HCT116 (cell line): ENCODE measurements around the gene UBQLN2. TPM values are rescaled to one million over a fixed set of nuclear protein-coding genes. Genes with fewer than 3 reads are reported as not detected.

ENCODE experiments used
- ATAC-seq: fragments of 200-7000 bp; cut with Tn5 transposase; 2 replicates; pipeline ENCODE4 v1.9.1; 2020; ENCODE audit warnings: mild to moderate bottlenecking, moderate library complexity
- BruUV-seq: library from RNA; stranded (reverse); fragments of 400-500 nt; replicated peaks from 2 replicates; lab custom pipeline; 2021; lab: Mats Ljungman, UMichigan
- CTCF ChIA-PET: fragments of 300-600 bp; sonication (Branson Sonifier 250); formaldehyde crosslinking; loops from one replicate; lab custom pipeline; 2021; ENCODE audit warnings: antibody characterized with exemption; lab: Charles Lee
- POLR2A ChIA-PET: fragments of 300-600, 350-600 bp; sonication (Branson Sonifier 250); formaldehyde crosslinking; loops from one replicate; lab custom pipeline; 2021; ENCODE audit warnings: antibody characterized with exemption; lab: Charles Lee
- RAD21 ChIA-PET, 2 experiments: fragments of 300-600 bp; sonication (Branson Sonifier 250); formaldehyde crosslinking; loops; one replicate each; lab custom pipeline; 2023; ENCODE audit warnings: low total read pairs in 2 of 2; ENCODE audit not compliant: uncharacterized antibody in 2 of 2, unreplicated experiment in 2 of 2, low non-redundant PET in 1 of 2; lab: Charles Lee
- DNase-seq: peaks from one replicate; pipeline ENCODE4 v3.0.0-alpha.2; 2010; ENCODE audit warnings: low read depth, low spot score
- H2AFZ ChIP-seq: fragments of 200-600 bp; shearing (Covaris generic), sonication (generic); 2 replicates; pipeline ENCODE4 v1.6.1; 2017; ENCODE audit warnings: low read depth, mixed run types, mixed read lengths, antibody characterized with exemption, low read length; ENCODE audit not compliant: poor library complexity, severe bottlenecking
- H3K27ac ChIP-seq: 2 replicates; pipeline ENCODE4 v1.5.1; 2012; ENCODE audit warnings: low read depth, low read length
- H3K27me3 ChIP-seq: fragments of 200-600 bp; sonication (generic); 2 replicates; pipeline ENCODE4 v1.6.1; 2016; ENCODE audit warnings: mixed run types, low read length, mixed read lengths; ENCODE audit not compliant: insufficient read depth
- H3K36me3 ChIP-seq, 2 experiments: fragments of 200-500 bp in 1 of 2; fragments of 200-600 bp in 1 of 2; sonication (Bioruptor generic) in 1 of 2; sonication (generic) in 1 of 2; 2 replicates each; pipeline versions ENCODE4 v1.5.1 to v1.6.1; 2014 to 2016; ENCODE audit warnings: low read length in 2 of 2, inconsistent platforms in 1 of 2, mixed read lengths in 1 of 2, mixed run types in 1 of 2; ENCODE audit not compliant: insufficient read depth in 2 of 2, control insufficient read depth in 1 of 2
- H3K4me1 ChIP-seq, 2 experiments: fragments of 200-600 bp in 1 of 2; sonication (generic) in 1 of 2; 2 replicates each; pipeline versions ENCODE4 v1.5.1 to v1.6.1; 2012 to 2017; ENCODE audit warnings: low read length in 2 of 2, inconsistent platforms in 1 of 2, mild to moderate bottlenecking in 1 of 2, mixed read lengths in 1 of 2, mixed run types in 1 of 2, moderate library complexity in 1 of 2; ENCODE audit not compliant: insufficient read depth in 2 of 2, control insufficient read depth in 1 of 2
- H3K4me2 ChIP-seq: fragments of 200-600 bp; sonication (generic); 2 replicates; pipeline ENCODE4 v1.6.1; 2017; ENCODE audit warnings: mixed run types, low read length, mixed read lengths
- H3K4me3 ChIP-seq, 2 experiments: fragments of 200-600 bp in 1 of 2; sonication (generic) in 1 of 2; replicated peaks in 1 of 2; 2 replicates each; pipeline ENCODE4 v1.5.1; 2011 to 2016; ENCODE audit warnings: low read length in 2 of 2, control low read depth in 1 of 2, low read depth in 1 of 2, mild to moderate bottlenecking in 1 of 2, mixed read lengths in 1 of 2, mixed run types in 1 of 2
- H3K79me2 ChIP-seq: fragments of 200-600 bp; sonication (generic); 2 replicates; pipeline ENCODE4 v1.6.1; 2017; ENCODE audit warnings: mild to moderate bottlenecking, mixed run types, low read length, moderate library complexity, mixed read lengths; ENCODE audit not compliant: insufficient read depth
- H3K9ac ChIP-seq: fragments of 200-600 bp; sonication (generic); 2 replicates; pipeline ENCODE4 v1.6.1; 2016; ENCODE audit warnings: low read length, mixed read lengths
- H3K9me2 ChIP-seq: fragments of 200-600 bp; sonication (generic), shearing (Covaris generic); 2 replicates; pipeline ENCODE4 v1.6.1; 2017; ENCODE audit warnings: mixed run types, mild to moderate bottlenecking, moderate library complexity; ENCODE audit not compliant: insufficient read depth
- H3K9me3 ChIP-seq, 2 experiments: fragments of 200-500 bp in 1 of 2; fragments of 200-600 bp in 1 of 2; sonication (Bioruptor generic) in 1 of 2; sonication (generic) in 1 of 2; 2 replicates each; pipeline ENCODE4 v1.6.1; 2014 to 2017; ENCODE audit warnings: low read length in 2 of 2, mixed read lengths in 2 of 2, inconsistent platforms in 1 of 2, low read depth in 1 of 2, mild to moderate bottlenecking in 1 of 2, mixed run types in 1 of 2, moderate library complexity in 1 of 2; ENCODE audit not compliant: control insufficient read depth in 1 of 2, insufficient read depth in 1 of 2
- H4K20me1 ChIP-seq: fragments of 200-600 bp; sonication (generic), shearing (Covaris generic); 2 replicates; pipeline ENCODE4 v1.6.1; 2017; ENCODE audit warnings: mixed run types, mild to moderate bottlenecking, moderate library complexity; ENCODE audit not compliant: insufficient read depth
- ATF3 ChIP-seq: IDR thresholded peaks from 2 replicates; pipeline ENCODE4 v1.6.1; 2012
- CBX3 ChIP-seq: IDR thresholded peaks from 2 replicates; pipeline ENCODE4 v1.6.1; 2012; ENCODE audit warnings: low read depth
- CEBPB ChIP-seq: IDR thresholded peaks from 2 replicates; pipeline ENCODE4 v1.6.1; 2012; ENCODE audit warnings: low read depth
- CTCF ChIP-seq, 3 experiments: fragments of 200-600 bp in 1 of 3; sonication (generic) in 1 of 3; IDR thresholded peaks in 2 of 3; conservative IDR thresholded peaks in 1 of 3; 2 replicates each; pipeline ENCODE4 v1.5.1; 2012 to 2017; ENCODE audit warnings: low read depth in 2 of 3, low read length in 2 of 3, antibody characterized with exemption in 1 of 3, borderline replicate concordance in 1 of 3, control low read depth in 1 of 3, mild to moderate bottlenecking in 1 of 3, mixed read lengths in 1 of 3, mixed run types in 1 of 3, moderate library complexity in 1 of 3; ENCODE audit not compliant: insufficient read depth in 1 of 3
- EZH2 ChIP-seq: fragments of 200-600 bp; sonication (generic); IDR thresholded peaks from 2 replicates; pipeline ENCODE4 v1.6.1; 2017; ENCODE audit warnings: antibody characterized with exemption, mixed run types
- EZH2phosphoT487 ChIP-seq: fragments of 200-600 bp; IDR thresholded peaks from 2 replicates; pipeline ENCODE4 v1.6.1; 2018; ENCODE audit warnings: antibody characterized with exemption, borderline replicate concordance
- FOSL1 ChIP-seq: IDR thresholded peaks from 2 replicates; pipeline ENCODE4 v1.6.1; 2012; ENCODE audit warnings: low read depth
- JUND ChIP-seq: IDR thresholded peaks from 2 replicates; pipeline ENCODE4 v1.6.1; 2012
- POLR2A ChIP-seq: IDR thresholded peaks from 2 replicates; pipeline ENCODE4 v1.7.0; 2011; ENCODE audit warnings: borderline replicate concordance; ENCODE audit not compliant: insufficient read depth, insufficient read length; ENCODE audit errors: extremely low read depth
- POLR2AphosphoS5 ChIP-seq: IDR thresholded peaks from 2 replicates; pipeline ENCODE4 v1.6.1; 2011; ENCODE audit warnings: mild to moderate bottlenecking, low read depth, low read length, moderate library complexity
- SP1 ChIP-seq: IDR thresholded peaks from 2 replicates; pipeline ENCODE4 v1.6.1; 2012; ENCODE audit warnings: low read depth
- TCF7L2 ChIP-seq: IDR thresholded peaks from 2 replicates; pipeline ENCODE4 v1.7.0; 2011; ENCODE audit warnings: borderline replicate concordance, inconsistent platforms; ENCODE audit not compliant: insufficient read depth, insufficient read length; ENCODE audit errors: extremely low read depth
- YY1 ChIP-seq: IDR thresholded peaks from 2 replicates; pipeline ENCODE4 v1.6.1; 2011; ENCODE audit warnings: low read length, low read depth, moderate library complexity, mild to moderate bottlenecking; ENCODE audit not compliant: insufficient replicate concordance; ENCODE audit errors: extremely low read depth
- ZFX ChIP-seq: fragments of 450-650 bp; IDR thresholded peaks from 2 replicates; pipeline ENCODE4 v1.6.1; 2017
- ZNF274 ChIP-seq: fragments of 200-500 bp; sonication (Bioruptor generic); IDR thresholded peaks from 2 replicates; pipeline ENCODE4 v1.6.1; 2014; ENCODE audit warnings: mild to moderate bottlenecking, low read depth, low read length, inconsistent platforms
- intact Hi-C: fragments of 100-400 bp; cut with micrococcal nuclease; formaldehyde crosslinking; loops from 2 replicates; pipeline ENCODE4 v1.10.0; 2022
- total RNA-seq: library from RNA; stranded (reverse); gene quantifications from one replicate; pipeline ENCODE4 v1.2.1, GENCODE V29; 2021; ENCODE audit not compliant: unreplicated experiment
- TF ChIP-seq, protein P1 (sequence below): IDR thresholded peaks from 2 replicates; pipeline ENCODE4 v1.6.1; 2011; ENCODE audit warnings: mild to moderate bottlenecking, low read length, moderate library complexity; ENCODE audit not compliant: insufficient replicate concordance; ENCODE audit errors: extremely low read depth

Gene UBQLN2
- total RNA-seq, 1 experiment from 2014 or later = 20.9 TPM

- DNase-seq (no peak), ATAC-seq (no peak)
- no peak for TF ChIP-seq YY1
- TF ChIP-seq CTCF (IDR thresholded peaks at IDR 0.05 in 2 of 3, conservative IDR thresholded peaks at IDR 0.05 in 1 of 3; ENCODE audit: borderline replicate concordance in 1 of 3, insufficient read depth in 1 of 3, low read depth in 2 of 3, low read length in 2 of 3) = no peak
- TF ChIP-seq FOSL1 = no peak
- TF ChIP-seq TCF7L2 = no peak
- no peak for TF ChIP-seq POLR2AphosphoS5
- TF ChIP-seq JUND = no peak
- TF ChIP-seq ZNF274 = no peak
- no peak for TF ChIP-seq ZFX
- TF ChIP-seq CBX3 = no peak
- no peak for TF ChIP-seq EZH2
- TF ChIP-seq ATF3 = no peak
- TF ChIP-seq CEBPB = no peak
- no peak for TF ChIP-seq SP1
- no peak for TF ChIP-seq EZH2phosphoT487
- TF ChIP-seq POLR2A = no peak
- TF ChIP-seq, protein P1, sequence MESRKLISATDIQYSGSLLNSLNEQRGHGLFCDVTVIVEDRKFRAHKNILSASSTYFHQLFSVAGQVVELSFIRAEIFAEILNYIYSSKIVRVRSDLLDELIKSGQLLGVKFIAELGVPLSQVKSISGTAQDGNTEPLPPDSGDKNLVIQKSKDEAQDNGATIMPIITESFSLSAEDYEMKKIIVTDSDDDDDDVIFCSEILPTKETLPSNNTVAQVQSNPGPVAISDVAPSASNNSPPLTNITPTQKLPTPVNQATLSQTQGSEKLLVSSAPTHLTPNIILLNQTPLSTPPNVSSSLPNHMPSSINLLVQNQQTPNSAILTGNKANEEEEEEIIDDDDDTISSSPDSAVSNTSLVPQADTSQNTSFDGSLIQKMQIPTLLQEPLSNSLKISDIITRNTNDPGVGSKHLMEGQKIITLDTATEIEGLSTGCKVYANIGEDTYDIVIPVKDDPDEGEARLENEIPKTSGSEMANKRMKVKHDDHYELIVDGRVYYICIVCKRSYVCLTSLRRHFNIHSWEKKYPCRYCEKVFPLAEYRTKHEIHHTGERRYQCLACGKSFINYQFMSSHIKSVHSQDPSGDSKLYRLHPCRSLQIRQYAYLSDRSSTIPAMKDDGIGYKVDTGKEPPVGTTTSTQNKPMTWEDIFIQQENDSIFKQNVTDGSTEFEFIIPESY = no peak
- Histone ChIP-seq H3K4me3 (no peak overlapping the region), H3K79me2 (peaks cover 4% of the 10 kb centered on the region; the same call in 1 of the 2 replicates), H3K9ac (no peak overlapping the region), H3K27ac (no peak overlapping the region), H3K4me2 (no peak overlapping the region), H3K9me3 (no peaks in the 10 kb centered on the region), H3K27me3 (no peaks in the 10 kb centered on the region), H2AFZ (no peak overlapping the region), H3K36me3 (no peaks in the 10 kb centered on the region), H3K4me1 (no peaks in the 10 kb centered on the region), H3K9me2 (no peaks in the 10 kb centered on the region), H4K20me1 (no peaks in the 10 kb centered on the region)
- intact Hi-C loops = no loop called here
- BruUV-seq = no TSS peak
- ChIA-PET CTCF (no interaction called here), POLR2A (no interaction called here), RAD21 (no interaction called here)
These were observed 9.5 kb downstream of the UBQLN2 start for GRCh38 chrX:56572975-56573374.
